ENCODE data around the gene MGLL.
"Not testable (repeated sequence)": the region's sequence is repeated elsewhere in the genome, so short reads cannot be mapped to it uniquely, and the experiment has no call there.

The MGLL gene

DNA sequence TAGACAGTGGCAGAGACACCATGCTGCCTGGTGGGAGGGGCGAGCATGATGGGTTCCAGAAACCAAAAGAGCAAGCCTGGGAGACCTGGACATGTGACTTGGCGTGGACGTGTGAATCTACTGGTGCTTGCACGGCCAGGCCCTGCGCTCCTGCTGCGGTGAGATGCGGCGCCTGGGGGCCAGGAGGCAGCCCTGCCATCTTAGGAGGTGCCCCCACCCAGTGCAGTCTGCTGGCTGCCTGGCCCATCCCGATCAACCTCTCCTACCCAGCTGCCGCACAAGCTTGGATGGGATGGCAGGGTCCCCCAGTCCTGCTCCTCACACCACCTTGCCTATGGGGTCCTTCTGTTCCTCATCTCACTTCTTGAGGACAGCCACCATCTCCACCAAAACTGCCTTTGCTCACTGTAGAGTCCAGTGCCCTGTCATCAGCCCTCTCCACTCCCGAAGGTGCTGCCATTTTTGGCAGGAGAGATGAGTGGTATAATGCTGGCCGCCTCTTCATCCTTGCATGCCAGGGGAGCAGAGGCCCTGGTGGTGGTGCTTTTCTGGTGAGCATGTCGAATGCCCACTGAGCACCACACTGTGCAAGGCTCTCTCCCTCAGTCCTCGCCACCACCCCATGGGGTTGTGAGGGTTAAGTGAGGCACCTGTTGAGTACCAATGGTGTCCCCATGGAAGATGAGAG, 152.6 kb downstream of the MGLL start:
- no peak for DNase-seq

DNA sequence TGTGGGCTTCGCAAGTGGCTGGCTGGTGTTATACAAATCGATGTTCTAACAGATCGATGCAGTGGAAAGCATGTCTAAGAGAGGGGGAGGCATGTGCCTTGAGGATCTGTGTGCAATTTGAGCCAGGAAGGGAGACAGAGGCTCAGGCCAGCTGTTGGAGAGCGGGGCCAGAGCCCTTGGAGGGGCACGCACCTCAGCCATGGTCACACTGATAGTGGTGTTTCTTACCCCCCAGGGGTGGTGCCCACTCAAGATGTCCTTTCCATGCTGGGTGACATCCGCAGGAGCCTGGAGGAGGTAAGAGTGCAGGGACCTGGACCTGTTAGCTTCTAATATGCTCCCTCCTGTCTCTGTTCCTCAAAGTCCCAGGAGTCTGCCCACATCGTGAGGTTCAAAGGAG, 153.4 kb downstream of the MGLL start:
- no peak for DNase-seq

DNA sequence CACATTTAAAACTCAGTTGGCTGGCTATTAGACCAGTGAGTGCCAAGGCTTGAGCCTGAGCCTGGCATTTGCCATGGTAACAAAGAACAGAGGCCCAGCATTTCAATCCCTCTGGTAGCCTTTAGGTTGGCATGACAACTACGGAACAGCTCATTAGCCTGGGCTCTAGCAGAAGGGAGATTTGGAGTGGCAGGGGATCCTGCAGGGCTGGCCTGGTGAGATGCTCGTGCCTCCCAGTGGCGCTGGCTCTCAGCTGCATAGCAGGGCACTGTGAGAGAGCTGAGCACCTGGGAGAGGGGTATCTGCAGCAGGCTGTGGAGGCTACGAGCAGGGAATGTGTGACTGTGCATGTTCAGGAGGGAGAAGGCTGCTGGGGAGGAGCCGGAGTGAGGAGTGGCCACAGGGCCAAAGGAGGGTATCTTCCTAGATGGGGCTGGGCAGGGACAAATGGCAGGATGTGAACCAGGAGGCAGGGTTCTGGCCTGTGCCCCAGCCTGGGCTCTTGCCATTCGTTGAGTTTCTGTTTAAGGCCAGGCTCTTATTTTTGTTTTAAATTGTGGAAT, 155.1 kb downstream of the MGLL start:
- DNase-seq = peak; percentile 31

DNA sequence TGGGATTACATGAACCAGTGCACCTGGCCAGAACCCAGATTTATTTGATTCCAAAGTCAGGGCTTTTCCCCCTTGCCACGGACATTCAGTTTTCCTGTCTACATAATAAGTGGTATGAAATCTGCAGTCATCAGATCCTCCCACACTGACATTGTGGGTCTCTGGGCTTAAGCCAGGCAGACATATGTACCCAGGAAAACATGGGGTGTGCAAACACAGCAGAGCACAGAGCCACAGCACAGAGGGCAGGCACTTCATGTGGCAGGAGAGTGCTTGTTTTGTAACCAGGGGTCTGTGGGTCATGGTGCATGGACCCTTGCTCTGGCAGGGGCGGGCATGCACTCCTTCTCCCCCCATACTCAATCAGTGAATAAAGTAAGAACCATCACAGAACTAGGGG, 155.6 kb downstream of the MGLL start:
- DNase-seq = no peak

DNA sequence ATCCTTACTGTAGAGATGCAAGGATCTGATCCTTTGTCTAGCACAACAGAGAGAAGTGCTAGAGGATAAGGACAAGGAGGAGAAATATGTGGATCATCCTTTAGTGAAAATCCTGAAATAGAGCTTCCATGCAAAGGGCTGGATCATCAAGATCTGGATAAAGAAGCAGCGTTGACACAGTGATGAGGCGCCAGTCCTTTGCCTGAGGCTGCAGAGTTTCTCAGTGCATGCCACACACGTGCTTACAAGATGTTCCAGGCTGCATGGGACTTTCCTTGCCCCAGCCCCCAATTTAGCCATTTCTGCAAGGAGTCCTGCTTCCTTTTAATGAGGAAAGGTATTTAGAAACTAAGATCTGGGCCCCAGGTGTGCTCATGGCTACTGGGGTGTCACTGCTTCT, 156.7 kb downstream of the MGLL start:
- DNase-seq = no peak

DNA sequence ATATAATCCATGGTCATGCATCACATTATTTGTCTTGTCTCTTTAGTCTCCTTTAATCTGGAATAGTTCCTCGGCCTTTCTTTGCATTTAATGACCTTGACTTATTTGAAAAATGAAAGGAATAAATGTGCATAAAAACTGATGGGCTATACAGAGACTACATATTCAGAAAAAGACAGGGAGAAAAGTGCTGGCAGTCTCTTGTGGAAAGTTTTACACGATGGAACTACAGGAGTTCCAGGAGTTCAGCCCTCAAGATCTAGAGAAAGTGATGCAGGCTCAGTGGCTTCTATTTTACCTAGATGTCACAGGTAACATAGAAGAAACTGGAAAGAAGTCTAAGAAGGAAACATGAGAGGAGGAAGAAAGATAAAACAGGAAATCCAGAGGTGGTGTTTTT, 157.2 kb downstream of the MGLL start:
- DNase-seq = no peak

DNA sequence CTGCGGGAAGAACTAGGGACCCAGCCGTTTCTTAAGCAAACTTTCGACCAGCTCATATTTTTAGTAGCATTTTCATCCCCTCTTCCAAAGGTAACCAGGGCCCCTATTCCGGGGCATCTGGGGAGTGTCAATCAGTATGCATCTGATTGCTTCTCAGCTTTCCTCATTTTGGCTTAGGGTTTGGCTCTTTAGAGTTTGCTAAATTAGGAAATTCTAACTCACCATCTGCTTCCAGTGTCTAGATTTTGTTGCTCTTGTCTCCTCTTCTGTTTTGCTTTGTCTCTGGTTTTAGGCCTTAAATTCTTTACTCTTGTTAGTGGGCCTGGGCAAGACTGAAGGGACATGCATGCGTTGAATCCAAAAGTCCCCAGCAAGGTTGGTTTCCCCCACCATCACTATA, 159.2 kb downstream of the MGLL start:
- peak; percentile 6 for DNase-seq

DNA sequence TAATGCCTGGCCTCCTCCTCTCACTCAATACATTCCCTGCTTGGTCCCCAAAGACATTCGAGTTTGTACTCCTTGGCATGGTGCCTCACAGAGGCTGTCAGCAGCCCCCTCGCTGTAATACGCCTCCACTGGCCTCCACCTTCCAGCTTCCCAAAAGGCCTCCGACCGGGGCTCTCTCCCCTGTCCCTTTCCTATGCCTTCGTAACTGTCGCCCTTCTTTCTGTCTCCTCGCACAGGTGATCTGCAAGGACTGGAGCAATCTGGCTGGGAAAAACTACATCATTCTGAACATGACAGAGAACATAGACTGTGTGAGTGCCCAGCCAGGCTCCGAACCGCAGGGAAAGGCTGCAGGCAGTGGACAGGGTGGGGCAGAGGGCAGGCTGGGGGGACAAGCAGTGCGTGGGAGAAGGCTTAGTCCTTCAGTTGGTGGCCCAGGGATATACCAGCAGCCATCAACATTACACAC, 160.3 kb downstream of the MGLL start:
- no peak for DNase-seq

DNA sequence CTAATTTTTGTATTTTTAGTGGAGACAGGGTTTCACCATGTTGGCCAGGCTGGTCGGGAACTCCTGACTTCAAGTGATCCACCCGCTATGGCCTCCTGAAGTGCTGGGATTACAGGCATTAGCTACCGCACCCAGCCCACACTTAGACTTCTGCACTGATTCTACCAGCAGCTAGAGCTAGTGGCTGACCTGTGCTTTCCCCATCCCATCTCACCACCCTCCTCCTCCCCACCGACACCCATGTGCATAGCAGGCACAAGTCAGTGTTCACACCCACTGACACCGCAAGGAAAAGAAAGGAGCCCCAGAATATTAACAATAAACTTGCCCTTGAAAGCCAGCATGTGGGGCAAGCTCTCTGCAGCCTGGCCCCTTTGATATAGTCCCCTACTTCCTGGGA, 160.7 kb downstream of the MGLL start:
- no peak for DNase-seq

DNA sequence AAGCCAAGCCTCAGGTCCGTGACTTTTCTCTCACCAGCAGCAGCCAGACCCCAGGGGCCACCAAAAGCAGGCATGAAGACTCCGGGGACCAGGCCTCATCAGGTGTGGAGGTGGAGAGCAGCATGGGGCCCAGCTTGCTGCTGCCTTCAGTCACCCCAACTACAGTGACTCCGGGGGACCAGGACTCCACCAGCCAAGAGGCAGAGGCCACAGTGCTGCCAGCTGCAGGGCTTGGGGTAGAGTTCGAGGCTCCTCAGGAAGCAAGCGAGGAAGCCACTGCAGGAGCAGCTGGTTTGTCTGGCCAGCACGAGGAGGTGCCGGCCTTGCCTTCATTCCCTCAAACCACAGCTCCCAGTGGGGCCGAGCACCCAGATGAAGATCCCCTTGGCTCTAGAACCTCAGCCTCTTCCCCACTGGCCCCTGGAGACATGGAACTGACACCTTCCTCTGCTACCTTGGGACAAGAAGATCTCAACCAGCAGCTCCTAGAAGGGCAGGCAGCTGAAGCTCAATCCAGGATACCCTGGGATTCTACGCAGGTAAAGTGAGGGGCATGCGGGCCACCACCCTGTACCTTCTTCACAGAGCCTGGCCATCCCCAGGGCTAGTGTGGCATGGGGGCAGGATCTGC, 161.6 kb downstream of the MGLL start:
- DNase-seq = no peak

DNA sequence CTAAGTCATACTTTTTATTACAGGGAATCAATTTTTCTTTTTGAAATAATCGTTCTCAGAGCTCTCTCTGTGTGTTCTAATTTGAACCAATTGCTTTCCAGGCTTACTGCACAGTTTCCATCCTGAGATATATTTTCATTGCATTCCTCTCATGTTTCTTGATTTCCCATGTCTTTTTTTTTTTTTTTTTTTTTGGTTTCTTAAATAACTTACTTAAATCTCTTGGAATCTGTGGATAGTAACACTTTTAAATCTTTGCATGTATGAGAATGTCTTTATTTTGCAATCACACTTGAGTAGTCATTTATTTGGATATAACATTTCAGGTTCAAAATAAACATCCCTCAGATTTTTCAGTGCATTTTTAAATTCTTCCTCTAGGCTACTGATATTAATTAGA, 164.1 kb downstream of the MGLL start:
- DNase-seq = no peak

DNA sequence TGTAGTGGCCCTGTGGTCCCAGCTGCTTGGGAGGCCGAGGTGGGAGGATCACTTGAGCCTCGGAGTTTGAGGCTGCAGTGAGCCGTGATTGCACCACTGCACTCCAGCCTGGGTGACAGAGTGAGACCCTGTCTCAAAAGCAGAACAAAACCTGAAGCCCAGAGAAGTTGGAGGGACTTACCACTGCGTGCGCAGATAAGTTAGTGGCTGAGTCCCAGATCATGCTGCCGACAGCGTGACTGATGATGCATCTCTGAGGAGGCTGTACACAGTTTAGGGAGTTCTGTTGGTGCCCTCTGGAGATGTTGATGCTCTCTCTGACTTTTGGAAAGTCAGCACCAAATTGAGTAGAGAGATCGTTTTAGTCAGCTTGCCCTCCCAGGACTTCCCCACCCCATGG, 165.4 kb downstream of the MGLL start:
- DNase-seq = no peak

DNA sequence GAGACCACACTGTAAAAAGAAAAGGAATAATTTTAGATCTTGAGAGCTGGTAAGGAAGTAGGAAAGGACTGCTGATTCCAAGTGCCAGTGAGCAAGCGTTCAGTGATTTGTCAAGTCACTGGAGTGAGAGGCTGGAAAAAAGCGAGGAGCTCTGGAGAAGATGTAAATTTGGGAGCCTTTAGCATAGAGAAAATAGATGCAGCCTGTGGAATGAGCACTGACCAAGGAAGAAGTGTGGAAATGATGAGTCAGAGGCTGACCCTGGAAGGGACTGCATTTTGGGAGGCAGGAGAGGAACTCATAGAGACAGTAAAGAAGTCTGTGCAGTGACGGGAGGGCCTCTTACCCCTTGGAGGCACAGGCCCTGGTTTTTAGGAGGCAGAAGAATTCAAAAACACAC, 166.7 kb downstream of the MGLL start:
- no peak for DNase-seq

DNA sequence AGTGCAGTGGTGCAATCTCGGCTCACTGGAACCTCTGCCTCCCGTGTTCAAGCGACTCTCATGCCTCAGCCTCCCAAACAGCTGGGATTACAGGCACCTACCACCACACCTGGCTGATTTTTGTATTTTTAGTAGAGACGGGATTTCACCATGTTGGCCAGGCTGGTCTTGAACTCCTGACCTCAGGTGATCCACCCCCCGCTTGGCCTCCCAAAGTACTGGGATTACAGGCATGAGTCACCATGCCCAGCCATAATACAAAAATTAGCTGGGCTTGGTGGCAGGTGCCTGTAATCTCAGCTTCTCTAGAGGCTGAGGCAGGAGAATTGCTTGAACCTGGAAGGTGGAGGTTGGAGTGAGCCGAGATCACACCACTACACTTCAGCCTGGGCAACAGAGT, 167.3 kb downstream of the MGLL start:
- DNase-seq = not testable (repeated sequence)

DNA sequence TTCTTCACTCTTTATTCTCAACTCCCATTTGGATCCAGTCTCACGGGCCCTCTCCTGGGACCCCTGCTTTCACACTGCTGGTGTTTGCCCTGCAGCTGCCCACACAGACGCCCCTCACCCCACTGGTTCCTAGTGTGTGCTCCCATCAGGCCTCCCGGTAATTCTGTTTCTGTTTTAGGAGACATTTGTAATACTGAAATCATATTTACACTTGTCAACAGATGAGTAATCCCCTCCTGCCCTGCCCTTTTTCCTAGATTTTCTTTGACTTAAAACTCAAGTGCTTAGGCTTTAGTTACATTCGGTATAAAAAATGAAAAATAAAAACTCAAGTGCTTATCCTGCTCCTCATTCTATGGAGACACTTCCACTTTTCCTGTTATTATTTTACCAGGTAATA, 167.9 kb downstream of the MGLL start:
- DNase-seq = no peak

DNA sequence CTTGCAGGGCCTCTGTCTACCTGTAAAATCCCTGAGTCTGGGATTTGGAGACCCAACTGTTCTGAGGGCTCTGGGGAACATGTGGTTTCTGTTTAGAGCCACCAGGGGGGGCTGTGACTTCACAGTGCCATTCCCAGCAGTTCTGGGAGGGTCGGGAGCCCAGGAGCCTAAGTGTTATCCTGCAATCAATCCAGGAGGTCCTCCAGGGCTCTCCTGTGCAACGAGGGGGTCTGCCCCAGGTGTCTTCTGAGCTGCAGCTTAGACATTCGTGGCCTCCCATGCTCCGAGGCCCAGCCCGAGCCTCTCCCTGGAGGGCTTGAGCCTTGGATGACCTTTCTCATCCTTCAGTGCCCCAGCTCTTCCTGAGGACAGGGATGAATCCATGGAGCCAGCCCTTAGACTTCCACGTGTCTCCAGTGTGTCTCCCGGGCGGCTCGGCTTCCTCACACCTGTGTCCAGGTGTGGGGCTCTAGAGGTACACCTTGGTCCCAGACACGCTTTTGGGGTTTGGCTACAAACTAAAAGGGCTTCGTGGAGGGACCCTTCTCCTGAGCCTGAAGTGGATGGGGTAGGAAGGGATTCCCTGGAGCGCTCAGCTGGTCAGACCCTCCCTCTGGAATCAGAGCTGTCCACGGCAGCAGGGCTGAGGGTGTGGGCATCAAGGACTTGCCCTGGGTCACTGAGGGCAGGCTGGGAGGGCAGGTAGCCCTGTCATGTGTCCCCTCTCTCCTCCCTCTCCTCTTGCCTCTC, 169.9 kb downstream of the MGLL start:
- peak; percentile 67 for DNase-seq

DNA sequence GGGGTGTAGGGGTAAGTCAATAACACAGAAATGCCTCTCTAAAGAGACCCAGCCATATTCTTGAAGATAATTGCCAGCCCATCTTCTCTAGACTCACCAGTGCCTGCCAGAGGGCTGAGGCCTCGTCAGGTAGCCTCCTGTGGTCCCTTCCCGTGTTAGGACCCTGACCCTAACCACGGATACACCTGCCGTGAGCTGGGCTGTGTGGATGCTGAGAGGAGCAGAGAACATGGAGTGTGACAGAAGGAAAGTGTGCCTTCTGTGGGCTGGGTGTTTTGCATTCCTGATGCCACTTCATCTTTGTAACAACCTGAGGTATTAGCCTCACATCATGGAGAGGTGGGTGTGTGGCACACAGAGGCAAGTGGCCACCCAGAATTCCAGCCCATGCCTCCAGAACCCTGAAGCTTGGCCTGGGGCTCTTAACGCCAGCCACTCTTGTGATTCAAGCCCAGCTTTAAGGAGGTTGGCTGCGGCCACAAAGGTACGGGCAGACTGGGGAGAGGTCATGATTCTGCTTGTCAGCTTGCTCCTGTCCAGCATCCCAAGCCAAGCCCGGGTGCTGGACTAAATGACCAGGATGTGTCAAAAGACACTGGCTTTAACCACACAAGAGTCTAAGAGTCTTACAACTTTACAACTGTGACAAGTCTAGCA, 170.7 kb downstream of the MGLL start:
- no peak for DNase-seq

DNA sequence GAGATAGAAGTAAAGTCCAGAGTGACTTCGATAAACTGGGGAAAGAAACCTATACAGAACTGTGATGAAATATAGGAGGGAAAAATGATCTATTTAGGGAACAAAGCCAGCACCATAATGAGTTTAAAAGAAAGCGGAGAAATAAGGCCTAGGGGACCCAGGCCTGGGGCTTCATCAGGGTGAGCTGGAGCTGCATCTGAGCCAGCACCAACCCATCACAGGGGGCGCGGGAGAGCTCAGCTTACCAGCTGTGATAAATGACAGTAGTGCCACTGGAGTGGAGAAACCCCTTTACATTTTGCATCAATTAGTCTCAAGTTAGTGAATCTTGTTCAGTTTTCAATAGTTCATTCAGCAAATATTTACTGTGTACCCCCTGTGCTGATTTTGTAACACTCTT, 172.1 kb downstream of the MGLL start:
- no peak for DNase-seq

DNA sequence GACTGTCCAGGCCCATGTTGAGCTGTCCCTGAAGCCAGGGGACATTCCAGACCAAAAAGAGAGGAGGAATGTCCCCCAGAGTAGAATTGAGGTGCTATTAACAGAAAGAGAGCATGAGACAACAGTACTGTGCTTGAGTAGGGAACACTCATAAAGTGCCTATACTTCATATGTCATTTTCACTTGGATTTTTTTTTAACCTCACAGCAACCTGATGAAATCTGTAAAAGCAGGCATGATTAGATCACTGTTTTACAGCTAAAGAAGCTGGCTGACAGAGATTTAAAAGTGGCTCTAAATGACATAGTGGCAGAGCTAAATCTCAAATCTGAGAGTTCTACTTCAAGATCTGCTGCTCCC, 174.5 kb downstream of the MGLL start:
- DNase-seq = no peak

DNA sequence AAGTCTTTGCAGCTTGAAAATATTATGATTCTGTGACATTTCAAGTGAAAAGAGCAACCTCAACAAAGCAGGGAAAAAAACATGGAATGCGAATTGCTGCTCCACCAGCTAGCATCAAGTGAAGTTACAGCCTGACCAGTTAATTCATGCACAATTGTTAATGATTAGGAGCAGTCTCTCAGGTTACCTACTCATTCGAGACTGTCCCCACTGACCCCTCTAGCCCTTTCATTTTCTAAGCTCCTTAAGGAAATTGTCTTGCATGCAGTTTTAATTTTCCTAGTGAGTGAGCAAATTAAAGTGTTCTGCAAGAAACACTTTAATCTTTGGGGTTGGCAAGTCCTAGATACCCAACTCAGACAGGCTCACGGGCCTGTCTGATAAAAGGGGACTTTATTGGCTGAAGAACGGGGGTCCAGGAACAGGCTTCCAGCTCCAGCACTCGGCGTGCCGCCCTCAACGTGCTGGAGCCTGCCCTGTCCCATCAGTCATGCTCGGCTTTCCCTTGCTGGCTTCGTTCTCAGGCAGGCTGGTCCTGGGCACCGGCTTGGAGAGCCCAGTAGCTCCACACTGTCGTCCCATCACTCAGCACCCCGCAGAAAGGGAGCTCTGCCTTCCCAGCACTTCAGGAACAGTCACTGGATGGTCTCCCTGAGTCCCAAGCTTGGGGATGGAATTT, 175.0 kb downstream of the MGLL start:
- no peak for DNase-seq

DNA sequence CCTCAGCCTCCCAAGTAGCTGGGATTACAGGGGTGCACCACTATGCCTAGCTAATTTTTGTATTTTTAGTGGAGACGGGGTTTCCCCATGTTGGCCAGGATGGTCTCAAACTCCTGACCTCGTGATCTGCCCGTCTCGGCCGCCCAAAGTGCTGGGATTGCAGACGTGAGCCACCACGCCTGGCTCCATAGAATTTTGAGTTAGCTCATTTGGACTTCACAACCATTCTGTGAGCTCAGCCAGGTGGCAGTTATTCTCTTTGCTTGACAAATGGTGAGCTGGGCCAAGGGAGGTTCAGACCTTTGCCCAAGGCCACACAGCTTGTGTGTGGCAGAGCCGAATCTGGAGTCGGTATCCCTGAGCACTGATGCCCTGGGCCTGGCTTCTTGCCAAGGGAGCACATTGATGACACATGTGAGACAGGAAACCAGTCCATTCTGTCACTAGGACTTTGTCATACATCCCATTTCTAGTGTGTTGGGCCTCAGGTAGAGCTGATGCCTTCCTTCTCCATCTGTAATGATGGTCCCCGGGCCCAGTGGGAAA, 175.7 kb downstream of the MGLL start:
- DNase-seq = no peak

DNA sequence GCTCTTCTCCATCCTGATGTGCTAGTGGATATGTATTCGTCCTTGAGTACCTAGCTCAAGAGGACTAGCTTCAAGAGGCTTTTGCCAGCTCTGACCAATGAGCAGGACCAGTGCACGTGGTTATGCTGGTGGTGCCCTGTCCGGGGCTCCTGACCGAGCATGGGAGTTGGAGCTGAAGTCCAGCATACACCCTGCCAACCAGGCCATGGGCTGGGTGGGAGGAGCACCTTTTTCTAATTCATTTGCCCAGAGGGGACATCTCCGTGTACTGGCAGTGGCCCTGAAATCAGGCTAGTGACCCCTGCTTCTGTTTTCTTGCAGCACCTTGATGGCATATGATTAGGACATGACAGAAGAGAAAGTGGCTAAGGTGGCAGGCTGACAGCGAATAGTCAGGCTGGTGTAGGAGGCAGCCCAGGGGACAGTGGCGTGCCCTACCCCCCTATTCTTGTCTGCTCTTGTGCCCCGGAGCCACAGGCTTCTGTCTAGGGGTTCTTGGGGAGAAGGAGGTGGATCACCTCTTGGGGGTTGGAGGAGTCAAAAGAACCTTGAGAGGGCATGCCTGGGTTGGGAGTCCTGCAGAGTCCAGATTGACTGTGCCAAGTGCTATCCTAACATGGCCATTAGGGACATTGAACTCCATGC, 176.8 kb downstream of the MGLL start:
- no peak for DNase-seq
